Kidney tubule cell (primary cell): ENCODE results near the gene TMED3.
A peak's percentile ranks its signal among the peaks of the same experiment; 100 is the strongest.
"Not testable (repeated sequence)": the region's sequence is repeated elsewhere in the genome, so short reads cannot be mapped to it uniquely, and the experiment has no call there.

ENCODE experiments used
- DNase-seq: peaks from one replicate; pipeline ENCODE4 v3.0.0-alpha.2; 2018; ENCODE audit warnings: low spot score

The TMED3 gene

GRCh38 chr15:79316864-79317263 is 6.0 kb downstream of the TMED3 start:
- DNase-seq = no peak

DNA sequence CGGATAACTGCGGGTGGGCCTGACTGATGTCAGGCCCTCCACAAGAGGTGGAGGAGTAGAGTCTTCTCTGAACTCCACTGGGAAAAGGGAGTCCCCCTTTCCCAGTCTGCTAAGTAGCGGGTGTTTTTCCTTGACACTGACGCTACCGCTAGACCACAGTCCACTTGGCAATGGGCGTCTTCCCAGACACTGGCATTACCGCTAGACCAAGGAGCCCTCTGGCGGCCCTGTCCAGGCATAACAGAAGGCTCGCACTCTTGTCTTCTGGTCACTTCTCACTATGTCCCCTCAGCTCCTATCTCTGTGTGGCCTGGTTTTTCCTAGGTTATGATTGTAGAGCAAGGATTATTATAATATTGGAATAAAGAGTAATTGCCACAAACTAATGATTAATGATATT is 9.1 kb downstream of the TMED3 start:
- DNase-seq = not testable (repeated sequence)

- DNase-seq = no peak
Measured at GRCh38 chr15:79321876-79322275, 11.0 kb downstream of the TMED3 start.

DNA sequence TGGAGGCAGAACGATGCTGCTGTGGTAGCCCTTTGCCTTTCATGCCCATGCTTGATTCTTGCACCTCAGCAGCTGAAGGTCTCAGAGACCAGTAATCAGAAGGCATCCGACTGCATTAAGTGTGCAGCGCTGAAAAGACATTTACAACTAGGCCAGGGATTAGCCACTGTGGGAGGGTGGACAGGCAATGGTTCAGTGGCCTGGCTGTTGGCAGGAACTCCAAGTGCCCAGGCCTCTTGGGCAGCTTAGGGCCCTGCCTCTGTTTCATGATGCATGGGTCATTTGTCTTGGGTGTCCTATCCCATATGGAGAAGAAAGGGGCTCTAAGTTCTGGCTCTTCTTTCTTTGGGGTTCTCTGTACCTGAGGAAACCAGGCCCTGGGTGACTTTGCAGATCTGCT is 11.4 kb downstream of the TMED3 start:
- DNase-seq = no peak

GRCh38 chr15:79322945-79323344 is 12.0 kb downstream of the TMED3 start:
- DNase-seq = no peak

- peak; percentile 78 for DNase-seq
Measured at GRCh38 chr15:79329171-79329611, 18.3 kb downstream of the TMED3 start.

DNA sequence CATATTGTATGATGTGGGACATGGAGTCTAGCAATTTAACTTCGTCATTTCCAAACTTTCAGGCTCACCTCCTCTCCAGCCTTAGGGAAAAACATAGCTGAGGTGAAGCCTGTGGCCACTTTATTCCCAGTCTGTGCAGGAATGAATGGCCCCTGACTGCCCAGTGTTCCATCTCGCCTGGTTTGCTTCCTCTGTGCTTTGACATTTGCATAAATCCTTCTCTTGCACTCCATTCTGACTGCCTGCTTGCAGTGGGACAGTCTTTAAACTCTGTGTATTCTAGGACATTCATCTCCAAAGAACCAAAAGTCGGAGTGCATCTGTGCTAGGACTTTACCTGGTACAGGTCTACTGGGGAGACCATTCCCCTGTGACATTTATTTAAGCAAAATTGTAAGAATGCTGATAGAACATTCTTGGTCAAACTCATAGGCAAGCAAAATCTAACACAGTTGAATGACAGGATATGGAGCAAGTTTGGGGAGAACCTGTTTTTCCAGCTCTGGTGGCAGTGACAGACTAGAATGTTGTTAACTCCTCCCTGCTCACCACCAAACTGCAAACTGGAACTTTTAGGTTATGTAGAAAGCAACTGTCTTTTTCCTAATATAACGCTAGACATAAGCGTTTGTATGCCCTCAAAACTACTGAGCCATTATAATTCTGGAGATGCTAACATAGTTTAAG is 22.1 kb downstream of the TMED3 start:
- no peak for DNase-seq

DNA sequence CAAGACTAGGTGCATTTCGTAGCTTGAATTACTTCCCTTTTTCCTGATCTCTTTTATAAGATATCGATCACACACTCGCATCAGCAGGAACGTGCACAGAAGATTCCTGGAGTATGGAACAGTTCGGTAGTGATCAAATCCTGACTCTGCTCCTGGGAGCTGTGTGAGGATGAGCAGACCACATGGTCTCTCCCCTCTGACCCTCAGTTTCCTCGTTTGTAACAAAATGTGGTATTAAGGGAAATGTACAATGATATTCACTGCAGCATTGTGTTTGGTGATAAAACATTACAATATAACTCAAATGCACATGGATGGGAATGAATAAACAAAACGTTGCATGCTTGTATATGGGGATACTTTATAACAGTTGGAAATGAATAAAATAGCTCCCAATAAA is 26.7 kb downstream of the TMED3 start:
- no peak for DNase-seq

DNA sequence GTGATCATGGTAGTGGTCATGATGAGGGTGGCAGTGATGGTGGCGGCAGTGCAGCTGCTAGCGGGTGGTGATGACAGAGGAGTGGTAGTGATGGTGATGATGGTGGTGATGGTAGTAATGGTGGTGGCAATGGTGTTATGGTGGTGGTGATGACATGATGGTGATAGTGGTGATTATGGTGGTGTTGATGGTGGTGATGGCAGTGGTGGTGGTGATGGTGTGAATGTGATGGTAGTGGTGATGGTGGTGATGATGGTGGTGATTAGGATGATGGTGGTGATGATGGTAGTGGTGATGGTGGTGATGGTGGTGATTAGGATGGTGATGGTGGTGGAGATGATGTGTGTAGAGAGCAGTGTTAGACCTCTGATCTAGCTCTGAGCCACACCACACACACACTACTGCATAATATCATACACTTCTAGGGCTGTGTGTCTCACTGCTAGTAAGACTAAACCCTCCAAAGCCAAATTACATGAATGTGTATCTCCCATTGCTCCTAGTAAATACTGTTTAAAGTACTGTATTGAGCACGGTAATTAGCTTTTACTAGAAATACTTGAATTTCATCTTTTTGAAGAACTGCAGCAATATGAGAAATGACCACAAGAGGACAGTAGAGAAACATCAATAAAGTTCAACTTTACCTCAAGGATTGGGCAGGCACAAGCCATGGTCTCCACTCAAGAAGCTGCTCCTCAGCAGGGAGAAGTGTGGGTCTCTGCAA is 28.8 kb downstream of the TMED3 start:
- DNase-seq = peak; percentile 43

- no peak for DNase-seq
Measured at GRCh38 chr15:79340315-79340602, 29.3 kb downstream of the TMED3 start.

- DNase-seq = no peak
Measured at GRCh38 chr15:79341396-79341795, 30.5 kb downstream of the TMED3 start.

GRCh38 chr15:79349525-79349924 is 38.6 kb downstream of the TMED3 start:
- DNase-seq = no peak

DNA sequence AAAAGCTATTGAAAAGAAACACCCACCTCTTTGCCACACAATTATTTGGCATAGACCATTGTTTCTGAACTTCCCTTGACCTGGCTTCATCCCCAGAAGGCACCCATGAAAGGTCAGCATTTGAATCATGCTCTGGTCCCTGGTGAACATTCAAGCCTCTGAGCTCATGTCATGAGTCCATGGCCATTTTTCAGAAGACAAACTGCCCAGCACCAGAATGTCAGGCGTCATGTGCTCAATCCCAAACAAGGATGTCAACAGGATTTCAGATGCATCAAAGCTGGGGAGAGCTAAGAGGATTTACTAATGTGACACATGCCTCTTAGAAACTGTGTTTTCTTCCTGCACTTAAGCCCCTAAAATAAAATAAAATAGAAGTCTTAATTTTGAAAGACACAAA is 41.3 kb downstream of the TMED3 start:
- DNase-seq = no peak

GRCh38 chr15:79357566-79357965 is 46.7 kb downstream of the TMED3 start:
- DNase-seq = no peak

DNA sequence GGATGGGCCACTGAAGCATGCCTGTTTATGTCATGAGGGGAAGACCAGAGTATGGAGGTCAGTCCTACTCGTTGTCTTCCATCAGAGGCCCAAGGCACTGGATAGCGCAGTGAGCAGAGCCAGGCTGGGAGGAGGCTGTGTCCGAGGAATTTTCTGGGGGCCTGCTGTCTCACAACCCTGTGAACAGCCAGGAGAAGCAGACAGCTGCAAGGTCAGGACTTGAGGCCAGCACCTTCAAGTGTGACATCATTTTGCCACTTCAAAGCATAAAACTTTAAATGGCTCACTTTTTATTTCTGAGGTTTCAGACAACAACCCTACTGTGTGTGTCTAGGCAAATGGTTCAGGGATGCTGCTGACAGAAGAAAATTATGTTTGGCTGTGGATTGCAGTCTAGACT is 47.2 kb downstream of the TMED3 start:
- DNase-seq = no peak

DNA sequence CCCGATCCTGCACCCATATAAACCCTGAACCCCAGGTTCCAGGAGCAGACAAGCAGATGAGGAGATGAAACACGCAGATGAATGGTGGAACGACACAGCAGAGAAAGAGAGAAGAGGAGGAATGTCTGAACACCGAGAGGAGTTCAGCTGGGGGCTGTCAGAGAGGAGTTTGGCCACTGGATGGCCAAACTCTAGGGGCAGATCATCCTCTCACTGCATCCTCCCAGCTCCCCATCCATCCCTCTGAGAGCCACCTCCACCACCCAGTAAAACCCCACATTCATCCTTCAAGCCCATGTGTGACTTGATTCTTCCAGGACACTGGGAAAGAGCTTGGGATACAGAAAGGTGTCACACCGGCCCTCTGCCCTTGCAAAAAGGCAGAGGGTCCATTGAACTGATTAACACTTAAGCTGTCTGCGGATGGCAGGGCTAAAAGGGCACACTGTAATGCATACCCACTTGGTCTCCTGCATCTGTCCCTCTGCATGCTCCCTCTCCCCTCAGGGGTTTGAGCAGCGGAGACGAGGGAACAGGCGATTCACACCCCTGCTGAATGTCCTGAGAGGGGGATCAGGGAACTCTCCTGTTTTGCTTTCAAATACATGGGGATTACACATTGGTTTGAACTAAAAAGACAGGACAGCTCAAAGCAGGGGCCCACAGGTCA is 53.8 kb downstream of the TMED3 start:
- no peak for DNase-seq

GRCh38 chr15:79365765-79366164 is 54.9 kb downstream of the TMED3 start:
- no peak for DNase-seq

DNA sequence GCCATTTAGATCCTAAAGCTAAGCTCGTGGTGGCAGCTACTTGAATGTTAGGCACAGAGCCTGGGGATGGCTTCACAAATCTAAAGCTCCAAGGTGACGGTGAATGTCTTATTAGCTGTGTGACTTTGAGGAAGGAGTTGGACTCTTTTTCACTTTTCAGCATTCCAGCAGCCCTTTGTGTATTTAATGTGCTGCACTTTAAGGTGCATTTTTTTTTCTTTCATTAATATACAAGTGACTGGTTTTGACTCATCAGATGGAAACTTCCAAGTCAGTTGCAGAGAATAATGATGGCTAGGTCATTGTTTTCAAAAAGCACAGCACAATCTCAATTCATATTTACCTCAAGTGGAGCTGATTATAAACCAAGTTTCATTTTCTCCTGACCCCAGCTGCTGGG is 55.8 kb downstream of the TMED3 start:
- peak; percentile 21 for DNase-seq

- DNase-seq = no peak
Measured at GRCh38 chr15:79370716-79371115, 59.8 kb downstream of the TMED3 start.

- DNase-seq = no peak
Measured at GRCh38 chr15:79371591-79371990, 60.7 kb downstream of the TMED3 start.

GRCh38 chr15:79372428-79372827 is 61.5 kb downstream of the TMED3 start:
- DNase-seq = no peak
